NB4 (cell line): ENCODE data around the gene ISG20.

ENCODE experiments used
- TF ChIP-seq, protein P1 (sequence below): IDR thresholded peaks from one replicate; pipeline ENCODE4 v1.5.1; 2012; ENCODE audit warnings: low read depth, low read length
- TF ChIP-seq, protein P2 (sequence below): IDR thresholded peaks from 2 replicates; pipeline ENCODE4 v1.6.1; 2011; ENCODE audit warnings: low read depth, low read length

DNA sequence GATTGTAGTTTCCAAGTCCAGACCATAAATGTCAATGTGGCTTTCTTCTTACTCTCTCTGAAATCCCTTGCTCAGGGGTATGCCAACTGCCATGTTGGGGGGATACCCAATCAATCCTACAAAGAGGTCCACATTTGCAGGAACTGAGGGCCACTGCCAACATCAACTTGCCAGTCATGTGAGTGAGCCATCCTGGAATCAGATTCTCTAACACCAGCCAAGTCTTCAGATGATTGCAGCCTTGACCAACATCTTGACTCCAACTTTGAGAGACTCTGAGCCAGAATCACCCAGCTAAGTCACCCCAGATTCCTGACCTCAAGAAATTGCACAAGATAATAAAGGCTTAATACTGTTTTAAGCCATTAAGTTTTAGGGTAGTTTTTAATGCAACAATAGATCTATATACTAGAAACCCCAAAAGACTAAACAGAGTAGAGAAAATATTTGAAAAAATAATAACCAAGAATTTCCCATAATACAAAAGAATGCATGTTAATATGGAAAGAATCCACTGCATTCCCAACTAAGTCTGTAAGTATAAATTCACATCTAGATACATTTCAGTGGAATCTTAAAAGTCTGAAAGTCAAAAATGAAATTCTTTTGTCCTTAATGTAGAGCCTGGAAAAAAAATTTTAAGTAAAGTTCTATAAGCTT is 22.4 kb downstream of the ISG20 start:
- TF ChIP-seq, protein P1, sequence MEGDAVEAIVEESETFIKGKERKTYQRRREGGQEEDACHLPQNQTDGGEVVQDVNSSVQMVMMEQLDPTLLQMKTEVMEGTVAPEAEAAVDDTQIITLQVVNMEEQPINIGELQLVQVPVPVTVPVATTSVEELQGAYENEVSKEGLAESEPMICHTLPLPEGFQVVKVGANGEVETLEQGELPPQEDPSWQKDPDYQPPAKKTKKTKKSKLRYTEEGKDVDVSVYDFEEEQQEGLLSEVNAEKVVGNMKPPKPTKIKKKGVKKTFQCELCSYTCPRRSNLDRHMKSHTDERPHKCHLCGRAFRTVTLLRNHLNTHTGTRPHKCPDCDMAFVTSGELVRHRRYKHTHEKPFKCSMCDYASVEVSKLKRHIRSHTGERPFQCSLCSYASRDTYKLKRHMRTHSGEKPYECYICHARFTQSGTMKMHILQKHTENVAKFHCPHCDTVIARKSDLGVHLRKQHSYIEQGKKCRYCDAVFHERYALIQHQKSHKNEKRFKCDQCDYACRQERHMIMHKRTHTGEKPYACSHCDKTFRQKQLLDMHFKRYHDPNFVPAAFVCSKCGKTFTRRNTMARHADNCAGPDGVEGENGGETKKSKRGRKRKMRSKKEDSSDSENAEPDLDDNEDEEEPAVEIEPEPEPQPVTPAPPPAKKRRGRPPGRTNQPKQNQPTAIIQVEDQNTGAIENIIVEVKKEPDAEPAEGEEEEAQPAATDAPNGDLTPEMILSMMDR = no peak
- TF ChIP-seq, protein P2, sequence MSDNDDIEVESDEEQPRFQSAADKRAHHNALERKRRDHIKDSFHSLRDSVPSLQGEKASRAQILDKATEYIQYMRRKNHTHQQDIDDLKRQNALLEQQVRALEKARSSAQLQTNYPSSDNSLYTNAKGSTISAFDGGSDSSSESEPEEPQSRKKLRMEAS = no peak
